ENCODE data around the gene CCDC88A. TPM values are rescaled to one million over a fixed set of nuclear protein-coding genes. Genes with fewer than 3 reads are reported as not detected.

Gene CCDC88A
- total RNA-seq, 1 experiment from 2014 or later: 84.5 TPM

- no TSS peak for BruUV-seq (replicated peaks)
- POLR2A ChIA-PET (ENCODE audit: low non-redundant PET): no interaction called here
- CTCF ChIA-PET: no interaction called here
Measured at GRCh38 chr2:55252832-55253231, 166.8 kb downstream of the CCDC88A start.

DNA sequence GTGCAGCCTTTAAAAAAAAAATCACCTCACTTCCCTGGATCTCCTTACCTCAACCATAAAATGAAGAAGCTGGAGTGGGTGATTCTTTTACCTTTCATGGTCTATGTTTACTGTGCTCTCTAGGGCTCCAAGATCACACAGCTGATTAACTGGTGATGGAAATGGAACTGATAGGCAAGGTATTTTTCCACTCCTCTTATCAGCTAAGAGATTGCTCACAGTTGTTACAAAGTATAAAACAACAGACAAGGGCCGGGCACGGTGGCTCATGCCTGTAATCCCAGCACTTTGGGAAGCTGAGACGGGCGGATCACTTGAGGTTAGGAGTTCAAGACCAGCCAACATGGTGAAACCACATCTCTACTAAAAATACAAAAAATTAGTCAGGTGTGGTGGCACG lies 172.6 kb downstream of the CCDC88A start:
- no TSS peak for BruUV-seq (replicated peaks)
- TF ChIP-seq, protein P1, sequence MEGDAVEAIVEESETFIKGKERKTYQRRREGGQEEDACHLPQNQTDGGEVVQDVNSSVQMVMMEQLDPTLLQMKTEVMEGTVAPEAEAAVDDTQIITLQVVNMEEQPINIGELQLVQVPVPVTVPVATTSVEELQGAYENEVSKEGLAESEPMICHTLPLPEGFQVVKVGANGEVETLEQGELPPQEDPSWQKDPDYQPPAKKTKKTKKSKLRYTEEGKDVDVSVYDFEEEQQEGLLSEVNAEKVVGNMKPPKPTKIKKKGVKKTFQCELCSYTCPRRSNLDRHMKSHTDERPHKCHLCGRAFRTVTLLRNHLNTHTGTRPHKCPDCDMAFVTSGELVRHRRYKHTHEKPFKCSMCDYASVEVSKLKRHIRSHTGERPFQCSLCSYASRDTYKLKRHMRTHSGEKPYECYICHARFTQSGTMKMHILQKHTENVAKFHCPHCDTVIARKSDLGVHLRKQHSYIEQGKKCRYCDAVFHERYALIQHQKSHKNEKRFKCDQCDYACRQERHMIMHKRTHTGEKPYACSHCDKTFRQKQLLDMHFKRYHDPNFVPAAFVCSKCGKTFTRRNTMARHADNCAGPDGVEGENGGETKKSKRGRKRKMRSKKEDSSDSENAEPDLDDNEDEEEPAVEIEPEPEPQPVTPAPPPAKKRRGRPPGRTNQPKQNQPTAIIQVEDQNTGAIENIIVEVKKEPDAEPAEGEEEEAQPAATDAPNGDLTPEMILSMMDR (conservative IDR thresholded peaks at IDR 0.05; ENCODE audit: low read depth, low read length): no peak
- TF ChIP-seq EZH2 (IDR thresholded peaks at IDR 0.05; ENCODE audit: borderline replicate concordance, low read depth, low read length, poor library complexity, severe bottlenecking): no peak
- no peak for DNase-seq (ENCODE audit: low spot score)
- Histone ChIP-seq H3K4me3 (ENCODE audit: low read depth, low read length, poor library complexity, severe bottlenecking) (no peak overlapping the region), H3K27ac (ENCODE audit: low read depth, low read length, poor library complexity, severe bottlenecking) (no peak overlapping the region), H3K27me3 (replicated peaks; ENCODE audit: insufficient read depth, low read depth, low read length, poor library complexity) (no peaks in the 10 kb centered on the region), H3K4me1 (ENCODE audit: insufficient read depth, low read length, poor library complexity, severe bottlenecking) (no peaks in the 10 kb centered on the region), H3K36me3 (ENCODE audit: insufficient read depth, low read length, poor library complexity, severe bottlenecking) (peaks cover 28% of the 10 kb centered on the region), H3K9me3 (ENCODE audit: low read depth, low read length, poor library complexity, severe bottlenecking) (no peaks in the 10 kb centered on the region)
- ChIA-PET POLR2A (ENCODE audit: low non-redundant PET) (no interaction called here), CTCF (no interaction called here)
- intact Hi-C loops (cut with micrococcal nuclease; ENCODE audit: unreplicated experiment): no loop called here

More at GRCh38 chr2:55252832-55253231, 166.8 kb downstream of the CCDC88A start:
- H3K4me3 ChIP-seq (ENCODE audit: low read depth, low read length, poor library complexity, severe bottlenecking): no peak overlapping the region
- TF ChIP-seq, protein P1 (conservative IDR thresholded peaks at IDR 0.05; ENCODE audit: low read depth, low read length): no peak
- no peak for TF ChIP-seq EZH2 (IDR thresholded peaks at IDR 0.05; ENCODE audit: borderline replicate concordance, low read depth, low read length, poor library complexity, severe bottlenecking)
- no peaks in the 10 kb centered on the region for H3K9me3 ChIP-seq (ENCODE audit: low read depth, low read length, poor library complexity, severe bottlenecking)
- H3K36me3 ChIP-seq (ENCODE audit: insufficient read depth, low read length, poor library complexity, severe bottlenecking): peaks cover 27% of the 10 kb centered on the region
- intact Hi-C loops (cut with micrococcal nuclease; ENCODE audit: unreplicated experiment): no loop called here
- H3K27me3 ChIP-seq (replicated peaks; ENCODE audit: insufficient read depth, low read depth, low read length, poor library complexity): no peaks in the 10 kb centered on the region
- DNase-seq (ENCODE audit: low spot score): no peak
- H3K27ac ChIP-seq (ENCODE audit: low read depth, low read length, poor library complexity, severe bottlenecking): no peak overlapping the region
- no peaks in the 10 kb centered on the region for H3K4me1 ChIP-seq (ENCODE audit: insufficient read depth, low read length, poor library complexity, severe bottlenecking)

DNA sequence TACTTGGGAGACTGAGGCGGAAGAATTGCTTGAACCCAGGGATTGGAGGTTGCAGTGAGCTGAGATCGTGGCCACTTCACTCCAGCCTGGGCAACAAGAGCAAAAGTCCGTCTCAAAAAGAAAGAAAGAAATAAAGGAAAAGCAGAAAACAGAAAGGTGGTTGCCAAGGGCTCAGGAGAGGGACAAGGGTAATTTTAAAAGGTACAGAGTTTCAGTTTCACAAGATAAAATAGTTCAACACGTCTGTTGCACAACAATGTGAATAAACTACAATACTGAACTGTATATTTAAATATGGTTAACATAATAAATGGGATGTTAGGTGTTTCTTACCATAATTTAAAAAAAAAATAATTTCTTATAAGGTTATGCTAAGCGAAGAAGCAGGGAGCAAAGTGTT lies 174.2 kb downstream of the CCDC88A start:
- no peak overlapping the region for H3K27ac ChIP-seq (ENCODE audit: low read depth, low read length, poor library complexity, severe bottlenecking)
- no peaks in the 10 kb centered on the region for H3K9me3 ChIP-seq (ENCODE audit: low read depth, low read length, poor library complexity, severe bottlenecking)
- CTCF ChIA-PET: no interaction called here
- intact Hi-C loops (cut with micrococcal nuclease; ENCODE audit: unreplicated experiment): no loop called here
- POLR2A ChIA-PET (ENCODE audit: low non-redundant PET): no interaction called here
- no peaks in the 10 kb centered on the region for H3K27me3 ChIP-seq (replicated peaks; ENCODE audit: insufficient read depth, low read depth, low read length, poor library complexity)
- TF ChIP-seq, protein P1 (conservative IDR thresholded peaks at IDR 0.05; ENCODE audit: low read depth, low read length): no peak
- no peak for TF ChIP-seq EZH2 (IDR thresholded peaks at IDR 0.05; ENCODE audit: borderline replicate concordance, low read depth, low read length, poor library complexity, severe bottlenecking)
- no peak overlapping the region for H3K4me3 ChIP-seq (ENCODE audit: low read depth, low read length, poor library complexity, severe bottlenecking)
- no peak for DNase-seq (ENCODE audit: low spot score)
- H3K36me3 ChIP-seq (ENCODE audit: insufficient read depth, low read length, poor library complexity, severe bottlenecking): peaks cover 20% of the 10 kb centered on the region
- no peaks in the 10 kb centered on the region for H3K4me1 ChIP-seq (ENCODE audit: insufficient read depth, low read length, poor library complexity, severe bottlenecking)
- BruUV-seq (replicated peaks): no TSS peak

All from A673 (cell line).